ENCODE data around the gene MYOF.

- no peak for TF ChIP-seq SPI1 (IDR thresholded peaks at IDR 0.05; ENCODE audit: low read depth, low read length)
- no peak for TF ChIP-seq PAX5 (IDR thresholded peaks at IDR 0.05; ENCODE audit: insufficient read depth, low read length, severe bottlenecking)
- TF ChIP-seq POLR2A (IDR thresholded peaks at IDR 0.05; ENCODE audit: low read depth, low read length) = no peak
- TF ChIP-seq POLR2AphosphoS5 (IDR thresholded peaks at IDR 0.05; ENCODE audit: low read depth, low read length) = no peak
These were observed 118.1 kb downstream of the MYOF start for GRCh38 chr10:93363891-93364648.
